ENCODE data around the gene RGS10. TPM values are rescaled to one million over a fixed set of nuclear protein-coding genes. Genes with fewer than 3 reads are reported as not detected.

The RGS10 gene
- total RNA-seq, 2 donors from 2014 or later, result 7.8 to 10.8 TPM

DNA sequence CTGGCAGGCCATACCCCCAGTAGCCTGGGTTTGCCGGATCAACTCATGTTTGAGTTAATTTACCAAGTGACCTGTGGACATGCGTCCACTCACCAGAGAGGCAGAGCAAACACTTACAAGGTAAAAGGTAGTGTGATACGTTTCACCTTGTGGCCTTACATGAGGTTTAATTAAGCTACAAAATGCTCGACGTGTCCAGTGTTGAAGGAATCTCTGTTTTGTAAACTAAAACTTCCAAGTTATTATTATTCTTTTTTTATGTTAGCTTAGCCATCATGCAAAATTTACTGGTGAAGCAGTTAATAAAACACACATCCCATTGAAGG is 42.9 kb downstream of the RGS10 start:
- DNase-seq (ENCODE audit: low spot score), result no peak

DNA sequence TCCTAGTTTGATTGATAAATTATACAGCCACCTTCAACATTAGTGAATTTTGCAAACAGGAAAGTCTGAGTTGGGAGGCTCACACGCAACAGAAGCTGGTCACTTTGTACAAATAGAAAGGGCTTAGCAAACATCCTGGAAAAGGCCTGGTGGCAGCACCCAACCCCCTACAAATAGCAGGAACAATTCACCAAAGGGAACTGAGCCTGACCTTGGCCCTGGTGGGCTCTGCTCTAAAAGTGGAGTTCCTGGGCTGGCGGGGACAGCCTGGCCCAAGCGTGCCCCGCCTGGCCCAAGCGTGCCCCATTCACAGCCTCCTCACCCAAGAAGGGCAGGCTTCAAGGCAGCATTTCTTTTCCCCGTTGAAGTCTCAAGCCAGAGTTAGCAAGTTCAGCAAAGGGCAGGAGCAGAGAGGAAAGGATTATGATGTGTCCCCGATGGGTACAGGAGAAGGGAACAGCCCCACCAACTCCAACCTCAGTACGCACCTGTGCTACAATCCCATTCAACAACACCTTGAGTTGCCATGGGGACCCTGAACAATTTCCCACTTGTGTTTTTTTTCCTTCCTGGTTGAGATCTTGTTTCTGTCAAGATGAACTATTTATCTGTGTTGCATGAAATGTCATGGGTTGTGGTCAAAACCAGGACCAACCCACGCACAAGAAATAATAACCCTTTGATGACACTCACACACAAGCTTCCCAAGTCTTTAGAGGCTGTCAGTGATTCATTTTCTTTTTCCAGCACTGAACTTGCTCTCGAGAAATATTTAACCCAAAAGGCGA is 43.4 kb downstream of the RGS10 start:
- H3K27ac ChIP-seq, result no peak overlapping the region
- H3K4me3 ChIP-seq, result no peak overlapping the region
- no peaks in the 10 kb centered on the region for H3K4me1 ChIP-seq
- TF ChIP-seq, protein P1, sequence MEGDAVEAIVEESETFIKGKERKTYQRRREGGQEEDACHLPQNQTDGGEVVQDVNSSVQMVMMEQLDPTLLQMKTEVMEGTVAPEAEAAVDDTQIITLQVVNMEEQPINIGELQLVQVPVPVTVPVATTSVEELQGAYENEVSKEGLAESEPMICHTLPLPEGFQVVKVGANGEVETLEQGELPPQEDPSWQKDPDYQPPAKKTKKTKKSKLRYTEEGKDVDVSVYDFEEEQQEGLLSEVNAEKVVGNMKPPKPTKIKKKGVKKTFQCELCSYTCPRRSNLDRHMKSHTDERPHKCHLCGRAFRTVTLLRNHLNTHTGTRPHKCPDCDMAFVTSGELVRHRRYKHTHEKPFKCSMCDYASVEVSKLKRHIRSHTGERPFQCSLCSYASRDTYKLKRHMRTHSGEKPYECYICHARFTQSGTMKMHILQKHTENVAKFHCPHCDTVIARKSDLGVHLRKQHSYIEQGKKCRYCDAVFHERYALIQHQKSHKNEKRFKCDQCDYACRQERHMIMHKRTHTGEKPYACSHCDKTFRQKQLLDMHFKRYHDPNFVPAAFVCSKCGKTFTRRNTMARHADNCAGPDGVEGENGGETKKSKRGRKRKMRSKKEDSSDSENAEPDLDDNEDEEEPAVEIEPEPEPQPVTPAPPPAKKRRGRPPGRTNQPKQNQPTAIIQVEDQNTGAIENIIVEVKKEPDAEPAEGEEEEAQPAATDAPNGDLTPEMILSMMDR (IDR thresholded peaks at IDR 0.05), result no peak
- no peak for DNase-seq (ENCODE audit: low spot score)
- no peaks in the 10 kb centered on the region for H3K9me3 ChIP-seq
- H3K27me3 ChIP-seq, result no peaks in the 10 kb centered on the region
- H3K36me3 ChIP-seq, result peaks cover 5% of the 10 kb centered on the region

More for the DNA sequence above, 42.9 kb downstream of the RGS10 start:
- TF ChIP-seq, protein P1 (IDR thresholded peaks at IDR 0.05), result no peak
- no peaks in the 10 kb centered on the region for H3K27me3 ChIP-seq
- no peak overlapping the region for H3K27ac ChIP-seq
- H3K36me3 ChIP-seq, result peaks cover 5% of the 10 kb centered on the region
- no peak overlapping the region for H3K4me3 ChIP-seq
- H3K4me1 ChIP-seq, result no peaks in the 10 kb centered on the region
- H3K9me3 ChIP-seq, result no peaks in the 10 kb centered on the region

DNA sequence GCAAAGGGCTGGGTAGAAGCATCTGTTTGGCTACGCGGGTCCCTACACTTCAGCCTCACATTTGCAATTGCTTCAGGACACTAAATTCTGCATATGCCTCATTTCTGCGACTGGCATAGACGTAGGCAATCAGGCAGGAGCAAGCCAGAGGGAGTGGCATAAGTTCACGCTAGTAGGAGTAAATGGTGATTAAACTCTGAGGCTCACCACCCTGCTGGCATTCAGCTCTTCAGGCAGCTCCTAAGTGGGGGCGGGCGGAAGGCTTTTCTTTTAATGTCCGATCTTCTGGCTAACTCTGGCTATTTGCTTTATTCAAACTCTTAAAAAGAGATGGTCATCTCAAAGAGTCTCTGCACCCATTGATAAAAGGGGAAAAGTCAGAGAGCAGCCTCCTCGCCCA is 45.3 kb downstream of the RGS10 start:
- H3K27me3 ChIP-seq, result no peaks in the 10 kb centered on the region
- H3K4me1 ChIP-seq, result no peaks in the 10 kb centered on the region
- H3K4me3 ChIP-seq, result no peak overlapping the region
- H3K27ac ChIP-seq, result no peak overlapping the region
- no peak for DNase-seq (ENCODE audit: low spot score)
- TF ChIP-seq, protein P1 (IDR thresholded peaks at IDR 0.05), result no peak
- no peaks in the 10 kb centered on the region for H3K9me3 ChIP-seq
- H3K36me3 ChIP-seq, result peaks cover 5% of the 10 kb centered on the region

DNA sequence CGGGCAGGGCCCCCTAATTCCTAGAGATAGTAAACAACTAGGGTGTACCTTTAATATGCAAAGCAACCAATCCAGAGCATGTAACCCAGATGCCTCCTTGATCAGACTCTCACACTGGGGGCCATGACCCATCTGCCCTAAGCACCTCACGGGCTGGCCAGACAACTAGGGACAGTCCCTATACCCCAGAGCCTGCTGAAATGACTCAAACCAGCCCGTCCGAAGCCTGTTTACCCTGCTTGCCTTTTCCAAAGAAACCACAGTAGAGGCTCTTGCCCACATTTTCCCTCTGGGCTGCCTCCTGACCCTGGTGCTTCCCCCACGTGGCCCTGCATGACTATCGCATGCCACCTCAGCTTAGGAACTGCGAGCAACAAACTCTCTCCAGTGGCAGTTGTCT is 46.2 kb downstream of the RGS10 start:
- no peak for DNase-seq (ENCODE audit: low spot score)

DNA sequence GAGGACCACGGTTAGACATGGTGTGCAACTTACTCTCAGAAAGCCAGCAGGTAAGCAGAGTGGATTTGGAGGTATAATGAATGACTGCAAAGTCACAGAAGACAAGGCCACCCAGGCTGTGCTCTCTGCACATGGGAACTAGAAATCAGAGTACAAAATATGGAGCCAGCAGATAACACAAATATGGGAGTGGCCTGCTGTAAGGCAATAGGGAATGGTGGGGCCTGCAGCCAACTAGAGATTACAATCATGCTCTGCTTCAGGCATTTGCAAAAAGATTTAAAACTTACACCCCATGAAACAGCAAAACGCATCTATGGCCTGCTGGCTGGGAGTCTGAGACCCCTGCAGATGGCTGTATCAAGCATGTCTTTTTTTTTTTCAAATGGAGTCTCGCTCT is 47.0 kb downstream of the RGS10 start:
- DNase-seq (ENCODE audit: low spot score), result no peak
- H3K27ac ChIP-seq, result no peak overlapping the region
- H3K27me3 ChIP-seq, result no peaks in the 10 kb centered on the region
- peaks cover 5% of the 10 kb centered on the region for H3K36me3 ChIP-seq
- H3K4me1 ChIP-seq, result no peaks in the 10 kb centered on the region
- no peak overlapping the region for H3K4me3 ChIP-seq
- TF ChIP-seq, protein P1 (IDR thresholded peaks at IDR 0.05), result no peak
- H3K9me3 ChIP-seq, result no peaks in the 10 kb centered on the region

More for the DNA sequence above, 46.2 kb downstream of the RGS10 start:
- no peak overlapping the region for H3K27ac ChIP-seq
- no peaks in the 10 kb centered on the region for H3K4me1 ChIP-seq
- TF ChIP-seq, protein P1 (IDR thresholded peaks at IDR 0.05), result no peak
- peaks cover 5% of the 10 kb centered on the region for H3K36me3 ChIP-seq
- H3K27me3 ChIP-seq, result no peaks in the 10 kb centered on the region
- H3K4me3 ChIP-seq, result no peak overlapping the region
- no peaks in the 10 kb centered on the region for H3K9me3 ChIP-seq

Data from right atrium auricular region (tissue), 2 donors.